HG02970 (cell line): ENCODE results near the gene GPR146.
"Not testable (repeated sequence)": the region's sequence is repeated elsewhere in the genome, so short reads cannot be mapped to it uniquely, and the experiment has no call there.

ENCODE experiments used
- ATAC-seq: cut with Tn5 transposase; IDR thresholded peaks from one replicate; pipeline ENCODE4 v1.9.1; 2021; ENCODE audit warnings: mild to moderate bottlenecking, moderate library complexity, moderate number of reproducible peaks; ENCODE audit not compliant: unreplicated experiment, low FRiP score

GPR146 gene

GRCh38 chr7:1024876-1025742 lies 19.2 kb upstream of the GPR146 start:
- no peak for ATAC-seq

GRCh38 chr7:1025743-1026581 lies 18.4 kb upstream of the GPR146 start:
- ATAC-seq: no peak

- no peak for ATAC-seq
Measured at GRCh38 chr7:1026721-1027161, 17.6 kb upstream of the GPR146 start.

GRCh38 chr7:1027242-1028043 lies 16.9 kb upstream of the GPR146 start:
- peak; percentile 1 for ATAC-seq

GRCh38 chr7:1028044-1028770 lies 16.1 kb upstream of the GPR146 start:
- peak; percentile 56 for ATAC-seq

GRCh38 chr7:1028775-1029636 lies 15.3 kb upstream of the GPR146 start:
- no peak for ATAC-seq

- no peak for ATAC-seq
Measured at GRCh38 chr7:1029637-1030443, 14.5 kb upstream of the GPR146 start.

- no peak for ATAC-seq
Measured at GRCh38 chr7:1030444-1031070, 13.8 kb upstream of the GPR146 start.

- no peak for ATAC-seq
Measured at GRCh38 chr7:1031716-1032455, 12.5 kb upstream of the GPR146 start.

- ATAC-seq: no peak
Measured at GRCh38 chr7:1032536-1033181, 11.7 kb upstream of the GPR146 start.

- ATAC-seq: no peak
Measured at GRCh38 chr7:1033546-1034145, 10.7 kb upstream of the GPR146 start.

GRCh38 chr7:1034769-1035168 lies 9.6 kb upstream of the GPR146 start:
- ATAC-seq: not testable (repeated sequence)

- ATAC-seq: not testable (repeated sequence)
Measured at GRCh38 chr7:1036164-1036928, 8.0 kb upstream of the GPR146 start.

GRCh38 chr7:1040233-1040632 lies 4.1 kb upstream of the GPR146 start:
- not testable (repeated sequence) for ATAC-seq

- ATAC-seq: no peak
Measured at GRCh38 chr7:1040790-1041189, 3.6 kb upstream of the GPR146 start.
